Type B pancreatic cell (in vitro differentiated cells): ENCODE measurements around the gene CRYGB. TPM values are rescaled to one million over a fixed set of nuclear protein-coding genes. Genes with fewer than 3 reads are reported as not detected.
"Not testable (repeated sequence)": the region's sequence is repeated elsewhere in the genome, so short reads cannot be mapped to it uniquely, and the experiment has no call there.

ENCODE experiments used
- DNase-seq: peaks from one replicate; pipeline ENCODE4 v3.0.0; 2021; ENCODE audit warnings: mixed read lengths; ENCODE audit not compliant: unreplicated experiment; ENCODE audit errors: extremely low spot score
- H3K27ac Mint-ChIP-seq: 2 replicates; pipeline ENCODE4 v1.8.0; 2021; ENCODE audit warnings: mild to moderate bottlenecking, mixed read lengths
- H3K27me3 Mint-ChIP-seq: 2 replicates; pipeline ENCODE4 v1.8.0; 2021; ENCODE audit warnings: mixed read lengths
- H3K36me3 Mint-ChIP-seq: 2 replicates; pipeline ENCODE4 v1.8.0; 2021; ENCODE audit warnings: mixed read lengths
- H3K4me1 Mint-ChIP-seq: one replicate; pipeline ENCODE4 v1.8.0; 2021; ENCODE audit warnings: mixed read lengths; ENCODE audit not compliant: unreplicated experiment
- H3K4me3 Mint-ChIP-seq: 2 replicates; pipeline ENCODE4 v1.8.0; 2021; ENCODE audit warnings: mild to moderate bottlenecking, mixed read lengths
- H3K9me3 Mint-ChIP-seq: 2 replicates; pipeline ENCODE4 v1.8.0; 2021; ENCODE audit warnings: mixed read lengths
- CTCF ChIP-seq: fragments of 200-600 bp; sonication (generic); conservative IDR thresholded peaks from 2 replicates; pipeline ENCODE4 v1.5.0; 2021; ENCODE audit warnings: antibody characterized with exemption, mild to moderate bottlenecking
- total RNA-seq: library from RNA; stranded (reverse); gene quantifications from 2 replicates; pipeline ENCODE4 v1.2.1, GENCODE V29; 2021; ENCODE audit warnings: low replicate concordance

The CRYGB gene
- total RNA-seq, 1 donor from 2014 or later: not detected

- TF ChIP-seq CTCF: no peak
- Mint-ChIP-seq H3K27me3 (peaks cover 4% of the 10 kb centered on the region), H3K27ac (no peak overlapping the region), H3K36me3 (no peaks in the 10 kb centered on the region), H3K9me3 (no peaks in the 10 kb centered on the region), H3K4me3 (no peak overlapping the region), H3K4me1 (peaks cover 7% of the 10 kb centered on the region)
- no peak for DNase-seq
These were observed 20.7 kb downstream of the CRYGB start for GRCh38 chr2:208125251-208125650.

- H3K9me3 Mint-ChIP-seq, DNase-seq, H3K27me3 Mint-ChIP-seq, H3K4me1 Mint-ChIP-seq, H3K36me3 Mint-ChIP-seq, H3K27ac Mint-ChIP-seq: not testable (repeated sequence)
- peak within 1 kb of the TSS; percentile 24 for H3K4me3 Mint-ChIP-seq
These were observed 21.8 kb downstream of the CRYGB start, which contains the start of gene CRYGD for GRCh38 chr2:208124013-208124715. CRYGD (minus strand) TSS chr2:208124524; CDS start chr2:208124473, 51 bp downstream.

GRCh38 chr2:208122248-208122647 lies 23.7 kb downstream of the CRYGB start:
- DNase-seq: no peak
- Mint-ChIP-seq H3K27ac (no peak overlapping the region), H3K36me3 (no peaks in the 10 kb centered on the region), H3K9me3 (peaks cover under 1% of the 10 kb centered on the region), H3K4me1 (no peaks in the 10 kb centered on the region), H3K4me3 (no peak overlapping the region), H3K27me3 (peaks cover 4% of the 10 kb centered on the region)
- no peak for TF ChIP-seq CTCF

GRCh38 chr2:208118918-208119317 lies 27.0 kb downstream of the CRYGB start:
- no peak for TF ChIP-seq CTCF
- Mint-ChIP-seq H3K4me3 (no peak overlapping the region), H3K36me3 (no peaks in the 10 kb centered on the region), H3K4me1 (no peaks in the 10 kb centered on the region), H3K9me3 (peaks cover 4% of the 10 kb centered on the region), H3K27ac (no peak overlapping the region), H3K27me3 (peaks cover 3% of the 10 kb centered on the region)
- DNase-seq: no peak

- not testable (repeated sequence) for H3K27ac Mint-ChIP-seq, H3K36me3 Mint-ChIP-seq, H3K27me3 Mint-ChIP-seq, H3K4me3 Mint-ChIP-seq, H3K9me3 Mint-ChIP-seq, DNase-seq
- peaks cover 12% of the 10 kb centered on the region for H3K4me1 Mint-ChIP-seq
These were observed 28.6 kb downstream of the CRYGB start for GRCh38 chr2:208117390-208117789.

GRCh38 chr2:208112969-208113368 lies 33.0 kb downstream of the CRYGB start:
- peaks cover 16% of the 10 kb centered on the region for H3K4me1 Mint-ChIP-seq
- H3K27me3 Mint-ChIP-seq: peaks cover 12% of the 10 kb centered on the region
- no peak overlapping the region for H3K27ac Mint-ChIP-seq
- H3K9me3 Mint-ChIP-seq: peaks cover 4% of the 10 kb centered on the region
- H3K4me3 Mint-ChIP-seq: peak overlapping the region; percentile 75
- TF ChIP-seq CTCF: no peak
- peak; percentile 45 for DNase-seq
- H3K36me3 Mint-ChIP-seq: no peaks in the 10 kb centered on the region

GRCh38 chr2:208112273-208112745 lies 33.6 kb downstream of the CRYGB start:
- H3K4me3 Mint-ChIP-seq: peak overlapping the region; percentile 75
- not testable (repeated sequence) for H3K36me3 Mint-ChIP-seq, H3K27ac Mint-ChIP-seq, H3K9me3 Mint-ChIP-seq
- H3K4me1 Mint-ChIP-seq: peaks cover 16% of the 10 kb centered on the region
- peak; percentile 61 for DNase-seq
- H3K27me3 Mint-ChIP-seq: peaks cover 12% of the 10 kb centered on the region
